HL-60/S4 treated with phorbol 12-myristate 13-acetate at 8.2 ng/mL for 4 days and 3 days (cell line): ENCODE measurements around the gene PRKCA.
"Not testable (repeated sequence)": the region's sequence is repeated elsewhere in the genome, so short reads cannot be mapped to it uniquely, and the experiment has no call there.

Experiments
- in situ Hi-C: fragments of 300-500 bp; cut with MboI; formaldehyde crosslinking; loops from 2 replicates; pipeline ENCODE4 v1.15.0; 2022; ENCODE audit warnings: low sequenced_read_pairs

The PRKCA gene

GRCh38 chr17:66691644-66692420, 389.4 kb downstream of the PRKCA start:
- in situ Hi-C loops, result no loop called here

- in situ Hi-C loops, result no loop called here
These were observed 389.9 kb downstream of the PRKCA start for GRCh38 chr17:66692421-66692690.

GRCh38 chr17:66695098-66695497, 392.7 kb downstream of the PRKCA start:
- in situ Hi-C loops, result no loop called here

GRCh38 chr17:66698270-66698669, 395.9 kb downstream of the PRKCA start:
- in situ Hi-C loops, result no loop called here

- in situ Hi-C loops, result no loop called here
These were observed 399.0 kb downstream of the PRKCA start for GRCh38 chr17:66701462-66701861.

- in situ Hi-C loops, result no loop called here
These were observed 399.9 kb downstream of the PRKCA start for GRCh38 chr17:66702106-66702936.

GRCh38 chr17:66704858-66705520, 402.6 kb downstream of the PRKCA start:
- in situ Hi-C loops, result no loop called here

GRCh38 chr17:66706851-66707450, 404.5 kb downstream of the PRKCA start:
- in situ Hi-C loops, result no loop called here

- in situ Hi-C loops, result no loop called here
These were observed 409.0 kb downstream of the PRKCA start for GRCh38 chr17:66711401-66711800.

GRCh38 chr17:66711881-66712321, 409.5 kb downstream of the PRKCA start:
- in situ Hi-C loops, result no loop called here

GRCh38 chr17:66712453-66712852, 410.0 kb downstream of the PRKCA start:
- in situ Hi-C loops, result no loop called here

- in situ Hi-C loops, result not testable (repeated sequence)
These were observed 410.7 kb downstream of the PRKCA start for GRCh38 chr17:66713021-66713532.

- in situ Hi-C loops, result no loop called here
These were observed 411.2 kb downstream of the PRKCA start for GRCh38 chr17:66713533-66714042.

- in situ Hi-C loops, result loop anchor here (5.0 kb wide), 1 partner anchor 193 kb away; no protein-coding TSS in a partner anchor
These were observed 411.9 kb downstream of the PRKCA start for GRCh38 chr17:66714046-66715023.

GRCh38 chr17:66715076-66715675, 412.8 kb downstream of the PRKCA start:
- in situ Hi-C loops, result loop anchor here (5.0 kb wide), 1 partner anchor 192 kb away; no protein-coding TSS in a partner anchor

- in situ Hi-C loops, result loop anchor here (5.0 kb wide), 1 partner anchor 192 kb away; no protein-coding TSS in a partner anchor
These were observed 413.3 kb downstream of the PRKCA start for GRCh38 chr17:66715745-66716156.

- in situ Hi-C loops, result loop anchor here (5.0 kb wide), 1 partner anchor 191 kb away; no protein-coding TSS in a partner anchor
These were observed 414.0 kb downstream of the PRKCA start for GRCh38 chr17:66716236-66717026.

GRCh38 chr17:66717641-66718058, 415.2 kb downstream of the PRKCA start:
- in situ Hi-C loops, result loop anchor here (5.0 kb wide), 1 partner anchor 190 kb away; no protein-coding TSS in a partner anchor
